Type B pancreatic cell (in vitro differentiated cells): ENCODE data around the gene CPTP. TPM values are rescaled to one million over a fixed set of nuclear protein-coding genes. Genes with fewer than 3 reads are reported as not detected.
"Not testable (repeated sequence)": the region's sequence is repeated elsewhere in the genome, so short reads cannot be mapped to it uniquely, and the experiment has no call there.

Experiments used
- DNase-seq: peaks from one replicate; pipeline ENCODE4 v3.0.0; 2021; ENCODE audit warnings: mixed read lengths; ENCODE audit not compliant: unreplicated experiment; ENCODE audit errors: extremely low spot score
- H3K27ac Mint-ChIP-seq: 2 replicates; pipeline ENCODE4 v1.8.0; 2021; ENCODE audit warnings: mild to moderate bottlenecking, mixed read lengths
- H3K27me3 Mint-ChIP-seq: 2 replicates; pipeline ENCODE4 v1.8.0; 2021; ENCODE audit warnings: mixed read lengths
- H3K36me3 Mint-ChIP-seq: 2 replicates; pipeline ENCODE4 v1.8.0; 2021; ENCODE audit warnings: mixed read lengths
- H3K4me1 Mint-ChIP-seq: one replicate; pipeline ENCODE4 v1.8.0; 2021; ENCODE audit warnings: mixed read lengths; ENCODE audit not compliant: unreplicated experiment
- H3K4me3 Mint-ChIP-seq: 2 replicates; pipeline ENCODE4 v1.8.0; 2021; ENCODE audit warnings: mild to moderate bottlenecking, mixed read lengths
- H3K9me3 Mint-ChIP-seq: 2 replicates; pipeline ENCODE4 v1.8.0; 2021; ENCODE audit warnings: mixed read lengths
- CTCF ChIP-seq: fragments of 200-600 bp; sonication (generic); conservative IDR thresholded peaks from 2 replicates; pipeline ENCODE4 v1.5.0; 2021; ENCODE audit warnings: antibody characterized with exemption, mild to moderate bottlenecking
- total RNA-seq: library from RNA; stranded (reverse); gene quantifications from 2 replicates; pipeline ENCODE4 v1.2.1, GENCODE V29; 2021; ENCODE audit warnings: low replicate concordance

CPTP gene
- total RNA-seq, 1 donor from 2014 or later, result 24.2 TPM

GRCh38 chr1:1365875-1366698, 41.5 kb downstream of the CPTP start:
- H3K36me3 Mint-ChIP-seq, result no peaks in the 10 kb centered on the region
- no peak for TF ChIP-seq CTCF
- DNase-seq, result no peak
- H3K4me1 Mint-ChIP-seq, result peaks cover 8% of the 10 kb centered on the region
- no peak overlapping the region for H3K27ac Mint-ChIP-seq
- H3K4me3 Mint-ChIP-seq, result no peak overlapping the region
- no peaks in the 10 kb centered on the region for H3K9me3 Mint-ChIP-seq
- no peaks in the 10 kb centered on the region for H3K27me3 Mint-ChIP-seq

- DNase-seq, result no peak
- peaks cover 6% of the 10 kb centered on the region for H3K4me1 Mint-ChIP-seq
- no peaks in the 10 kb centered on the region for H3K27me3 Mint-ChIP-seq
- no peak for TF ChIP-seq CTCF
- H3K36me3 Mint-ChIP-seq, result no peaks in the 10 kb centered on the region
- no peak overlapping the region for H3K4me3 Mint-ChIP-seq
- no peak overlapping the region for H3K27ac Mint-ChIP-seq
- no peaks in the 10 kb centered on the region for H3K9me3 Mint-ChIP-seq
Measured at GRCh38 chr1:1366699-1367066, 42.1 kb downstream of the CPTP start.

- no peak overlapping the region for H3K4me3 Mint-ChIP-seq
- H3K9me3 Mint-ChIP-seq, result no peaks in the 10 kb centered on the region
- peaks cover under 1% of the 10 kb centered on the region for H3K4me1 Mint-ChIP-seq
- no peak for TF ChIP-seq CTCF
- DNase-seq, result no peak
- no peak overlapping the region for H3K27ac Mint-ChIP-seq
- no peaks in the 10 kb centered on the region for H3K36me3 Mint-ChIP-seq
- H3K27me3 Mint-ChIP-seq, result no peaks in the 10 kb centered on the region
Measured at GRCh38 chr1:1367315-1367714, 42.7 kb downstream of the CPTP start.

- not testable (repeated sequence) for H3K27ac Mint-ChIP-seq, DNase-seq, H3K4me1 Mint-ChIP-seq, H3K36me3 Mint-ChIP-seq, H3K27me3 Mint-ChIP-seq, H3K4me3 Mint-ChIP-seq, H3K9me3 Mint-ChIP-seq
Measured at GRCh38 chr1:1370094-1370493, 45.5 kb downstream of the CPTP start.

GRCh38 chr1:1370771-1371300, 46.2 kb downstream of the CPTP start:
- Mint-ChIP-seq H3K9me3 (no peaks in the 10 kb centered on the region), H3K4me3 (no peak overlapping the region), H3K27me3 (peaks cover 3% of the 10 kb centered on the region), H3K4me1 (peaks cover 4% of the 10 kb centered on the region), H3K27ac (no peak overlapping the region), H3K36me3 (peaks cover 4% of the 10 kb centered on the region)
- TF ChIP-seq CTCF, result no peak
- no peak for DNase-seq

GRCh38 chr1:1371364-1371745, 46.8 kb downstream of the CPTP start:
- Mint-ChIP-seq H3K4me3 (no peak overlapping the region), H3K9me3 (no peaks in the 10 kb centered on the region), H3K4me1 (peaks cover 4% of the 10 kb centered on the region), H3K27me3 (peaks cover 3% of the 10 kb centered on the region), H3K36me3 (peaks cover 4% of the 10 kb centered on the region), H3K27ac (no peak overlapping the region)
- no peak for TF ChIP-seq CTCF
- no peak for DNase-seq
